ENCODE results near the gene TMEM117.
"Not testable (repeated sequence)": the region's sequence is repeated elsewhere in the genome, so short reads cannot be mapped to it uniquely, and the experiment has no call there.

DNA sequence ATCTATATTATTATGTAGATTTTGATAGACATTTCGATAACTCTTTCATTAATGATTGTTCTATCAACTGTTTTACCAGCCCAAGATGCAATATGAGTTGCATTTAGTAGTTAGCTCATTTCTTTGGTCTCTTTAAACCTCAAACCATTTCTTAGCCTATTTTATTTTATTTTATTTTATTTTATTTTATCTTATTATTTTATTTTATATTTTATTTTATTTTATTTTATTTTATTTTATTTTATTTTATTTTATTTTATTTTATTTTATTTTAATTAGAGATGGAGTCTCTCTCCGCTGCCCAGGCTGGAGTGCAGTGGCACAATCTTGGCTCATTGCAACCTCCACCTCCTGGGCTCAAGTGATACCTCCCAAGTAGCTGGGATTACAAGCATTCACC is 191.0 kb downstream of the TMEM117 start:
- TF ChIP-seq, protein P1, sequence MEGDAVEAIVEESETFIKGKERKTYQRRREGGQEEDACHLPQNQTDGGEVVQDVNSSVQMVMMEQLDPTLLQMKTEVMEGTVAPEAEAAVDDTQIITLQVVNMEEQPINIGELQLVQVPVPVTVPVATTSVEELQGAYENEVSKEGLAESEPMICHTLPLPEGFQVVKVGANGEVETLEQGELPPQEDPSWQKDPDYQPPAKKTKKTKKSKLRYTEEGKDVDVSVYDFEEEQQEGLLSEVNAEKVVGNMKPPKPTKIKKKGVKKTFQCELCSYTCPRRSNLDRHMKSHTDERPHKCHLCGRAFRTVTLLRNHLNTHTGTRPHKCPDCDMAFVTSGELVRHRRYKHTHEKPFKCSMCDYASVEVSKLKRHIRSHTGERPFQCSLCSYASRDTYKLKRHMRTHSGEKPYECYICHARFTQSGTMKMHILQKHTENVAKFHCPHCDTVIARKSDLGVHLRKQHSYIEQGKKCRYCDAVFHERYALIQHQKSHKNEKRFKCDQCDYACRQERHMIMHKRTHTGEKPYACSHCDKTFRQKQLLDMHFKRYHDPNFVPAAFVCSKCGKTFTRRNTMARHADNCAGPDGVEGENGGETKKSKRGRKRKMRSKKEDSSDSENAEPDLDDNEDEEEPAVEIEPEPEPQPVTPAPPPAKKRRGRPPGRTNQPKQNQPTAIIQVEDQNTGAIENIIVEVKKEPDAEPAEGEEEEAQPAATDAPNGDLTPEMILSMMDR (IDR thresholded peaks at IDR 0.05) = not testable (repeated sequence)
- TF ChIP-seq POLR2A, EP300, POLR2AphosphoS5 (IDR thresholded peaks at IDR 0.05): not testable (repeated sequence)

Data from sigmoid colon (tissue), 4 donors.